Fibroblast of lung (primary cell): ENCODE data around the gene NEK6. TPM values are rescaled to one million over a fixed set of nuclear protein-coding genes. Genes with fewer than 3 reads are reported as not detected.

Experiments
- DNase-seq, 2 donors: peaks; one replicate each; pipeline versions ENCODE4 v3.0.0 to v3.0.0-alpha.2; 2010; ENCODE audit warnings: low read depth in 2 of 2
- H2AFZ ChIP-seq: 2 replicates; pipeline ENCODE4 v1.5.1; 2012; ENCODE audit warnings: low read length, control low read depth, inconsistent platforms
- H3K27ac ChIP-seq: 2 replicates; pipeline ENCODE4 v1.5.1; 2011; ENCODE audit warnings: low read length, control low read depth; ENCODE audit not compliant: insufficient read depth
- H3K27me3 ChIP-seq: 2 replicates; pipeline ENCODE4 v1.5.1; 2011; ENCODE audit warnings: mild to moderate bottlenecking, low read length; ENCODE audit not compliant: control insufficient read depth, insufficient read depth
- H3K36me3 ChIP-seq: 2 replicates; pipeline ENCODE4 v1.5.1; 2011; ENCODE audit warnings: low read length; ENCODE audit not compliant: control insufficient read depth, insufficient read depth
- H3K4me1 ChIP-seq: 2 replicates; pipeline ENCODE4 v1.5.1; 2011; ENCODE audit warnings: low read length; ENCODE audit not compliant: control insufficient read depth, insufficient read depth; ENCODE audit errors: extremely low read depth
- H3K4me2 ChIP-seq: 2 replicates; pipeline ENCODE4 v1.5.1; 2011; ENCODE audit warnings: low read length, control low read depth; ENCODE audit not compliant: insufficient read depth; ENCODE audit errors: extremely low read depth
- H3K4me3 ChIP-seq, 4 experiments: fragments of 200-600 bp in 1 of 4; sonication (generic) in 1 of 4; replicated peaks in 1 of 4; 2 replicates each; pipeline ENCODE4 v1.5.1; 2011 to 2016; ENCODE audit warnings: low read length in 4 of 4, low read depth in 3 of 4, mild to moderate bottlenecking in 3 of 4, control low read depth in 2 of 4, inconsistent platforms in 1 of 4, mixed read lengths in 1 of 4; ENCODE audit not compliant: insufficient read depth in 1 of 4; ENCODE audit errors: control extremely low read depth in 1 of 4
- H3K79me2 ChIP-seq: 2 replicates; pipeline ENCODE4 v1.5.1; 2012; ENCODE audit warnings: mild to moderate bottlenecking, low read length, inconsistent platforms; ENCODE audit not compliant: control insufficient read depth, insufficient read depth
- H3K9ac ChIP-seq: 2 replicates; pipeline ENCODE4 v1.5.1; 2011; ENCODE audit warnings: mild to moderate bottlenecking, low read length, control low read depth; ENCODE audit not compliant: insufficient read depth
- H3K9me3 ChIP-seq: 2 replicates; pipeline ENCODE4 v1.5.1; 2012; ENCODE audit warnings: low read depth, low read length; ENCODE audit not compliant: control insufficient read depth, insufficient read depth
- H4K20me1 ChIP-seq: 2 replicates; pipeline ENCODE4 v1.5.1; 2011; ENCODE audit warnings: low read length; ENCODE audit not compliant: control insufficient read depth, insufficient read depth; ENCODE audit errors: extremely low read depth
- CTCF ChIP-seq, 2 donors: IDR thresholded peaks in 1 of 2; conservative IDR thresholded peaks in 1 of 2; 1 replicate in 1 of 2; 2 replicates in 1 of 2; pipeline ENCODE4 v1.5.1; 2011 to 2012; ENCODE audit warnings: low read length in 2 of 2, control low read depth in 1 of 2, inconsistent platforms in 1 of 2, low read depth in 1 of 2, mild to moderate bottlenecking in 1 of 2
- EZH2 ChIP-seq: IDR thresholded peaks from 2 replicates; pipeline ENCODE4 v1.5.1; 2012; ENCODE audit warnings: low read length, control low read depth, mild to moderate bottlenecking; ENCODE audit errors: missing control alignments
- polyA plus RNA-seq, 2 donors: library from polyadenylated mRNA; depleted of rRNA in 1 of 2; stranded (reverse) in 1 of 2; unstranded in 1 of 2; fragments of >200 nt; gene quantifications; 2 replicates each; pipeline ENCODE4 v1.2.1, GENCODE V29; 2011 to 2012; ENCODE audit warnings: missing spikeins in 1 of 2
- total RNA-seq: library from RNA; depleted of rRNA; stranded (reverse); fragments of >200 nt; gene quantifications from 2 replicates; pipeline ENCODE4 v1.2.1, GENCODE V29; 2014

The NEK6 gene
- total and polyA plus RNA-seq, 2 donors (not counting 1 experiment from before 2014, with no cell fraction given): 71.2 to 71.4 TPM

DNA sequence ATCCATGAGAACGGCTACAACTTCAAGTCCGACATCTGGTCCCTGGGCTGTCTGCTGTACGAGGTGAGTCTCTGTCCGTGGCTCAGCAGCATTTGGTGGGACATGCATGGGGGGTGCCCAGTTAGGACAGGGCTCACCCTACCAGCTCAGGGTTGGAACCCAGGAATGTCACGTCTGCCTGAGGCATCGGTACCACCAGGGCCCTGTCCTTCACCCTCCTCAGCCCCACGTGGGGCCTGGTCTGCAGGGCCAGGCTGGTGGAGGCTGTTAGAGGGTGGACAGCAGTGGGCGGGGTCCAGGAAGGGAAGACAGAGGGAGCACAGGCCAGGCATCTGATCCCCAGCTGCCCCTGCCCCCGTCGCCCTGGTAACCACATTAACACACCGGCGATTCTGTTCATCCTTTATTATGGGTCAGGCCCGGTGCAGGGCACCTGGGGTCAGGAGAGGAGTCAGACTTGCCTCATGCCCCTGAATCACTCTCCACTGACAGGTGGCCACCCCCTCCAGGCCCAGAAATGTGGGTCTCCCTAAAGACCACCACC lies 81.9 kb downstream of the NEK6 start:
- Histone ChIP-seq H4K20me1 (no peaks in the 10 kb centered on the region), H3K4me1 (peaks cover 16% of the 10 kb centered on the region), H3K27me3 (no peaks in the 10 kb centered on the region), H3K27ac (no peak overlapping the region), H3K9me3 (no peaks in the 10 kb centered on the region), H3K79me2 (no peaks in the 10 kb centered on the region), H3K36me3 (peaks cover 18% of the 10 kb centered on the region), H2AFZ (no peak overlapping the region), H3K4me3 (no peak overlapping the region), H3K4me2 (no peak overlapping the region), H3K9ac (no peak overlapping the region)
- TF ChIP-seq CTCF (conservative IDR thresholded peaks at IDR 0.05 in 1 of 2, IDR thresholded peaks at IDR 0.05 in 1 of 2; ENCODE audit: low read depth in 1 of 2, low read length in 2 of 2): no peak
- TF ChIP-seq EZH2: no peak
- DNase-seq: no peak

DNA sequence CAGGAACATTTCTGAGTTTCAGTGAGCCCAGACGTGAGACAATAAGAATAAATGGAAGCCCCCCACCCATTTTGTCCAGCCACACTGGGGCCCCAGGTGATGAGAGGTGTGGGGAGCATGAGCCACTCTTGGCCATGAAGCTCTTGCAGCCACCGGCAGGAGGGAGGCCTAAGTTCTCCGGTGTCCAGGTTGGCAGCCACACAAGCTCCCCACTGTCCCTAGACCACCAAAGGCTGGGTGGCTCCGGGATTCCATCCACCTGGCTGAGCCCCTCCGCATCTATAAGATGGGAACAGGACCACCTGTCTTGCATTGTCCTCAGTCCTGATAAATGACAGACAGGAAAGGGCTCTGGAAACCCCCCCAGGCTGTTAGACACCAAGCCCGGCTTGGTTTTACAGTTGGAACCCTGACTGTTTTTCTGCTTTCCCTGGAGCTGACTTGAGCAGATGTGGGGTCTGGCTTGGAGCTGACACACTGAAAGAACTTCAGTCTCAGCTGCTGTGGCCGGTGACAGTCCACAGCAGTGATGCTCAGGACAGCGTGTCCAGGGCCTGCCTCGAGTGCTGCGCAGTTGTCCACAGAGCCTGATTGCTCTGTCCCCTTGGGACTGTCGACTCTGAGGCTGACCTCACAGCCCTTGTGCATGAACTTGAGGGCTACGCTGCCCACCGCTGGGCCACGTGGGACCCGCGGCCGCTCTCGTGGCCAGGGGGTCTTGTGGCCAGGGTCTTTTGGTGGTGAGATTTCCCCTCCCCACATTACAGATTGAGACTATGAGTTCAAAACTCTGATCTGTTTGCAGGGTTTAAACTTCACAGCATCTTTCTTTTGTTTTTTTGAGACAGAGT lies 82.7 kb downstream of the NEK6 start:
- Histone ChIP-seq H3K27me3 (no peaks in the 10 kb centered on the region), H3K79me2 (no peaks in the 10 kb centered on the region), H3K27ac (no peak overlapping the region), H3K9ac (no peak overlapping the region), H3K4me2 (no peak overlapping the region), H3K36me3 (peaks cover 19% of the 10 kb centered on the region), H3K4me1 (peaks cover 16% of the 10 kb centered on the region), H3K9me3 (no peaks in the 10 kb centered on the region), H2AFZ (no peak overlapping the region), H3K4me3 (no peak overlapping the region), H4K20me1 (no peaks in the 10 kb centered on the region)
- no peak for DNase-seq
- TF ChIP-seq CTCF (conservative IDR thresholded peaks at IDR 0.05 in 1 of 2, IDR thresholded peaks at IDR 0.05 in 1 of 2; ENCODE audit: low read depth in 1 of 2, low read length in 2 of 2) (no peak), EZH2 (no peak)

DNA sequence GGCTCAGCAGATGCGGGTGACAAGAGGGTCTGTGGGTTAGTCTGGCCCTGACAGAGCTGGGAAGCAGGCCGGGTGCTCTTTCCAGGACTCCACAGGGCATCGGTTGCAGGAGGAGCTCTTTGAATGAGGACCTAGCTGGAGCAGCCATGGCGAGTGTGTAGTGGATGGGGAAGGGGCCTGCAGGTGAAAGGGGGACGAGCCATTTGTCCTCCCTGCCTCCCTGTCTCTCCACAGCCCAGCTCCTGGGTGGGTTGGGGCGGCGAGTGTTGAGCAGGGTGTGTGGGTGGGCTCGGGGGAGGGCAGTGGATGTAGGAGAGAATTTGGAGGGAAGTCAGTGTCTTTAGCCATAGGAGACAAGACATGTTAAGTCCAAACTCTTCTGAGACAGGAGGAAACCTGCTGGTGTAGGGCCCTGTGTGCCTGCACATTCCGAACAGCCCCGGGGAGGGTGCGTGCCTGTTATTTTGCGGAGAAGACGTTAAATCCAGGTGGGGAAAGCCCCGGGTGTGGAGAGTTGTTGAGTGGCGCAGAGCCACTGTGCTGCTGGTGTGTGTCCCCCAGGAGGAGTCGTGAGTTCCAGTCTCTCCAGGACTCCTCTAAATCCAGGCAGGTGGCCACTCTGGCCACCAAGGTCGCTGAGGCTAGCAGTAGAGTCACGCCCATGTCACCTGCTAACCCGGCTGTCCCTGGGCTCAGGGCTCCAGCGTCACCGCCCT lies 83.9 kb downstream of the NEK6 start:
- Histone ChIP-seq H3K9ac (no peak overlapping the region), H3K4me1 (peaks cover 16% of the 10 kb centered on the region), H3K9me3 (no peaks in the 10 kb centered on the region), H3K4me2 (no peak overlapping the region), H2AFZ (no peak overlapping the region), H4K20me1 (no peaks in the 10 kb centered on the region), H3K4me3 (no peak overlapping the region), H3K79me2 (no peaks in the 10 kb centered on the region), H3K36me3 (peaks cover 26% of the 10 kb centered on the region), H3K27me3 (no peaks in the 10 kb centered on the region), H3K27ac (no peak overlapping the region)
- no peak for TF ChIP-seq CTCF (conservative IDR thresholded peaks at IDR 0.05 in 1 of 2, IDR thresholded peaks at IDR 0.05 in 1 of 2; ENCODE audit: low read depth in 1 of 2, low read length in 2 of 2)
- no peak for TF ChIP-seq EZH2
- no peak for DNase-seq
